Endodermal cell (in vitro differentiated cells): ENCODE data around the gene CEP104. TPM values are rescaled to one million over a fixed set of nuclear protein-coding genes. Genes with fewer than 3 reads are reported as not detected.
"Not testable (repeated sequence)": the region's sequence is repeated elsewhere in the genome, so short reads cannot be mapped to it uniquely, and the experiment has no call there.

ENCODE experiments used
- DNase-seq: peaks from one replicate; pipeline ENCODE4 v3.0.0-alpha.2; 2017
- H3K27ac ChIP-seq: 2 replicates; pipeline ENCODE4 v1.5.1; 2013; ENCODE audit warnings: mild to moderate bottlenecking, low read depth, low read length, moderate library complexity
- H3K27me3 ChIP-seq: 2 replicates; pipeline ENCODE4 v1.6.1; 2013; ENCODE audit warnings: mild to moderate bottlenecking, low read length, moderate library complexity; ENCODE audit not compliant: insufficient read depth, control insufficient read depth, poor library complexity, severe bottlenecking
- H3K36me3 ChIP-seq: 2 replicates; pipeline ENCODE4 v1.7.0; 2013; ENCODE audit warnings: mild to moderate bottlenecking, low read length, moderate library complexity; ENCODE audit not compliant: control insufficient read depth, insufficient read depth
- H3K4me1 ChIP-seq: one replicate; pipeline ENCODE4 v1.7.0; 2013; ENCODE audit warnings: low read length; ENCODE audit not compliant: control insufficient read depth, insufficient read depth
- H3K4me3 ChIP-seq: 2 replicates; pipeline ENCODE4 v1.5.1; 2013; ENCODE audit warnings: mild to moderate bottlenecking, low read length, moderate library complexity
- H3K9ac ChIP-seq: 2 replicates; pipeline ENCODE4 v1.6.1; 2013; ENCODE audit warnings: mild to moderate bottlenecking, low read length, moderate library complexity; ENCODE audit not compliant: poor library complexity, severe bottlenecking; ENCODE audit errors: extremely low read depth
- H3K9me3 ChIP-seq: 2 replicates; pipeline ENCODE4 v1.6.1; 2013; ENCODE audit warnings: mild to moderate bottlenecking, low read length, moderate library complexity; ENCODE audit not compliant: control insufficient read depth
- H3K27ac Mint-ChIP-seq: 2 replicates; pipeline ENCODE4 v1.8.0; 2020; ENCODE audit warnings: mixed read lengths
- H3K27me3 Mint-ChIP-seq: 2 replicates; pipeline ENCODE4 v1.8.0; 2021; ENCODE audit warnings: mild to moderate bottlenecking, mixed read lengths; ENCODE audit not compliant: insufficient read depth
- H3K36me3 Mint-ChIP-seq: 2 replicates; pipeline ENCODE4 v1.8.0; 2020; ENCODE audit warnings: low read depth, mixed read lengths
- H3K4me1 Mint-ChIP-seq: 2 replicates; pipeline ENCODE4 v1.8.0; 2020; ENCODE audit warnings: mixed read lengths
- H3K4me3 Mint-ChIP-seq: 2 replicates; pipeline ENCODE4 v1.8.0; 2020; ENCODE audit warnings: mild to moderate bottlenecking, moderate library complexity, mixed read lengths
- H3K9me3 Mint-ChIP-seq: 2 replicates; pipeline ENCODE4 v1.8.0; 2020; ENCODE audit warnings: mild to moderate bottlenecking, mixed read lengths
- CTCF ChIP-seq: fragments of 200-600 bp; sonication (generic); conservative IDR thresholded peaks from 2 replicates; pipeline ENCODE4 v1.5.0; 2021; ENCODE audit warnings: antibody characterized with exemption, mild to moderate bottlenecking
- WGBS, 2 experiments: methylation state at CpG; one replicate each; pipeline versions ENCODE4 v1.1.5 to v1.1.7; 2013; ENCODE audit warnings: missing lambda C conversion rate in 2 of 2, mixed read lengths in 1 of 2; ENCODE audit not compliant: insufficient coverage in 1 of 2, insufficient read length in 1 of 2; 5-methylcytosine and 5-hydroxymethylcytosine counted together
- total RNA-seq, 2 donors: library from RNA; stranded (reverse); fragmentation: NEBNext Ultra II Directional in 1 of 2; extraction: Animal tissue kit (Norgen Biotek cat#: 25700) in 1 of 2; gene quantifications; 2 replicates in 1 of 2; 3 replicates in 1 of 2; pipeline ENCODE4 v1.2.1, GENCODE V29; 2021

Gene CEP104
- total RNA-seq, 2 donors from 2014 or later = 34.2 to 47.5 TPM

- peaks cover 14% of the 10 kb centered on the region for H3K9me3 Mint-ChIP-seq
- peaks cover 19% of the 10 kb centered on the region for H3K36me3 Mint-ChIP-seq
- no peak overlapping the region for H3K4me3 ChIP-seq
These were observed 42.9 kb downstream of the CEP104 start for GRCh38 chr1:3814065-3814464.

DNA sequence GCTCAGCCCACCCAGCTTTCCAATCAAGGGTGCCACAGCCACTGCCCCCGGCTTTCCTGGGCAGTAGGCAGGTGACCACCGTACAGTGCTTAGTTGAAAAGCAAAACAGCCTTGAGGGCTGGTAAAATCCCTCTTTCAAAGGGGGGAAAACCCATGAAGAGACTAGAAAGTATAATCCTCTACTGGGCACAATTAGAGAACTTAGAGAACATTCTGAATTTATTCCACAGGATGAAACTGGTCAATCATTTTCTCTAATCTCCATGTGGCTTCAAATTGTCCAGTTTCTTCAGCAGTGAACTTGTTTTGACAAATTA, 45.5 kb downstream of the CEP104 start:
- Mint-ChIP-seq H3K9me3 (peaks cover 34% of the 10 kb centered on the region), H3K4me1 (no peaks in the 10 kb centered on the region), H3K27me3 (no peaks in the 10 kb centered on the region), H3K27ac (no peak overlapping the region), H3K36me3 (peaks cover 16% of the 10 kb centered on the region), H3K4me3 (no peak overlapping the region)
- no peaks in the 10 kb centered on the region for H3K4me1 ChIP-seq
- no peak overlapping the region for H3K27ac ChIP-seq
- TF ChIP-seq CTCF = no peak
- H3K27me3 ChIP-seq = no peaks in the 10 kb centered on the region
- no peak for DNase-seq
- H3K9me3 ChIP-seq = peaks cover 14% of the 10 kb centered on the region
- H3K36me3 ChIP-seq = no peaks in the 10 kb centered on the region
- H3K4me3 ChIP-seq = no peak overlapping the region
- 33 to 73% methylated on average over 1 to 2 of the region's 2 CpGs for WGBS, 2 experiments
- no peak overlapping the region for H3K9ac ChIP-seq

More at GRCh38 chr1:3814065-3814464, 42.9 kb downstream of the CEP104 start:
- H3K27me3 ChIP-seq = no peaks in the 10 kb centered on the region
- H3K27ac ChIP-seq = no peak overlapping the region
- no peak for DNase-seq
- H3K4me3 Mint-ChIP-seq = no peak overlapping the region
- H3K27me3 Mint-ChIP-seq = no peaks in the 10 kb centered on the region
- no peak overlapping the region for H3K9ac ChIP-seq
- no peaks in the 10 kb centered on the region for H3K9me3 ChIP-seq
- peaks cover 3% of the 10 kb centered on the region for H3K36me3 ChIP-seq
- H3K4me1 ChIP-seq = no peaks in the 10 kb centered on the region
- no peak for TF ChIP-seq CTCF
- 93% methylated on average over 2 of the region's 2 CpGs; no CpG with 5 or more reads in 1 of the 2 experiments for WGBS, 2 experiments
- no peaks in the 10 kb centered on the region for H3K4me1 Mint-ChIP-seq
- no peak overlapping the region for H3K27ac Mint-ChIP-seq

DNA sequence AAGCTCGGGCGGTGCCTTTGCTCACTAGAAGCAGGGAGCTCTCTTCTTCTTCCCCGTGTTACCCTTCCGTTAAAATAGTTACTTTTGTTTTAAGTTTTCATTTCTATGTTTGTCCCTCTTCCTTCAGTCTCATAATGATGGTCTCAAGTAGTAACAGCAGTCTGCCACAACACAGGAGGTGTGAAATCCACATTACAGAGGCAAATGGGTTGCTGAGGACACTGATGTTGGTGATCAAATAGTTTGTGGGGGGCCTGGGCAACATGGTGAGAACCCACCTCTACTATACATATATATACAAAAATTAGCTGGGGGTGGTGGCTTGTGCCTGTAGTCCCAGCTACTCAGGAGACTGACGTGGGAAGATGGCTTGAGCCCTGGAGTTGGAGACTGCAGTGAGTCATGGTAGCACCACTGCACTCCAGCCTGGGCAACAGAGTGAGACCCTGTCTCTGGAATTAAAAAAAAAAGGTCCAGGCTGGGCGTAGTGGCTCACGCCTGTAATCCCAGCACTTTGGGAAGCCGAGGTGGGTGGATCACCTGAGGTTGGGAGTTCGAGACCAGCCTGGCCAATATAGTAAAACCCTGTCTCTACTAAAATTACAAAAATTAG, 46.8 kb downstream of the CEP104 start:
- H3K27me3 ChIP-seq, H3K27me3 Mint-ChIP-seq, H3K4me3 ChIP-seq, DNase-seq, H3K4me1 ChIP-seq, H3K4me3 Mint-ChIP-seq, H3K36me3 ChIP-seq, H3K9ac ChIP-seq, H3K27ac Mint-ChIP-seq, H3K27ac ChIP-seq, H3K4me1 Mint-ChIP-seq: not testable (repeated sequence)
- H3K9me3 ChIP-seq = peaks cover 14% of the 10 kb centered on the region
- WGBS, 2 experiments = 89 to 93% methylated on average over 5 to 9 of the region's 9 CpGs
- H3K9me3 Mint-ChIP-seq = peaks cover 47% of the 10 kb centered on the region
- peaks cover 10% of the 10 kb centered on the region for H3K36me3 Mint-ChIP-seq

GRCh38 chr1:3809680-3810079, 47.3 kb downstream of the CEP104 start:
- peaks cover 53% of the 10 kb centered on the region for H3K9me3 Mint-ChIP-seq
- H3K4me1 ChIP-seq = no peaks in the 10 kb centered on the region
- H3K9ac ChIP-seq = no peak overlapping the region
- H3K27ac ChIP-seq = no peak overlapping the region
- H3K4me3 ChIP-seq = no peak overlapping the region
- peaks cover 5% of the 10 kb centered on the region for H3K36me3 Mint-ChIP-seq
- H3K27me3 ChIP-seq = no peaks in the 10 kb centered on the region
- DNase-seq = no peak
- no peak overlapping the region for H3K4me3 Mint-ChIP-seq
- no peak for TF ChIP-seq CTCF
- peaks cover 5% of the 10 kb centered on the region for H3K27me3 Mint-ChIP-seq
- H3K36me3 ChIP-seq = no peaks in the 10 kb centered on the region
- H3K9me3 ChIP-seq = peaks cover 14% of the 10 kb centered on the region
- no peaks in the 10 kb centered on the region for H3K4me1 Mint-ChIP-seq
- H3K27ac Mint-ChIP-seq = no peak overlapping the region
- WGBS, 2 experiments = 82 to 83% methylated on average over 7 of the region's 7 CpGs
